ENCODE measurements around the gene KAZN. TPM values are rescaled to one million over a fixed set of nuclear protein-coding genes. Genes with fewer than 3 reads are reported as not detected.

Gene KAZN
- total RNA-seq, 1 donor from 2014 or later = 2.8 TPM

DNA sequence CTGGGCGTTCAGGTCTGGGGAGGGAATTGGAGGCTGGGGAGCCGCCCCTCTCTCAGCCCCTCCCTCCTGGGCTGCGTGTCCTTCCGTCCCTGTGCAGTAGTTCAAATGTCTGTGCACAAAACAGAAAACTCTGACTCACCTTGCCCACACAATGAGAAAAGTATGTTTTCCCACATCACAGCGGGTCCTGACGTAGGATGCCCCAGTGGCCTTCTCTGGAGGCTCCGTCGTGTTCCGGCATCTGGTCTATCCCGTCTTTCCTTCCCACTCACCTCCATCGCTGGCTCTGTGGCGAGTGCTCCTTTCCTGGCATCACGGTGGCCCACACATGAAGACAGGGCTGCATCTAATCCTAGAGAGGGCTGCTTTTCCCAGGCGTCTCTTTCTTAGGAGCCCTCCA is 224.0 kb downstream of the KAZN start:
- no peak for DNase-seq (ENCODE audit: low read depth)
- TF ChIP-seq, protein P1, sequence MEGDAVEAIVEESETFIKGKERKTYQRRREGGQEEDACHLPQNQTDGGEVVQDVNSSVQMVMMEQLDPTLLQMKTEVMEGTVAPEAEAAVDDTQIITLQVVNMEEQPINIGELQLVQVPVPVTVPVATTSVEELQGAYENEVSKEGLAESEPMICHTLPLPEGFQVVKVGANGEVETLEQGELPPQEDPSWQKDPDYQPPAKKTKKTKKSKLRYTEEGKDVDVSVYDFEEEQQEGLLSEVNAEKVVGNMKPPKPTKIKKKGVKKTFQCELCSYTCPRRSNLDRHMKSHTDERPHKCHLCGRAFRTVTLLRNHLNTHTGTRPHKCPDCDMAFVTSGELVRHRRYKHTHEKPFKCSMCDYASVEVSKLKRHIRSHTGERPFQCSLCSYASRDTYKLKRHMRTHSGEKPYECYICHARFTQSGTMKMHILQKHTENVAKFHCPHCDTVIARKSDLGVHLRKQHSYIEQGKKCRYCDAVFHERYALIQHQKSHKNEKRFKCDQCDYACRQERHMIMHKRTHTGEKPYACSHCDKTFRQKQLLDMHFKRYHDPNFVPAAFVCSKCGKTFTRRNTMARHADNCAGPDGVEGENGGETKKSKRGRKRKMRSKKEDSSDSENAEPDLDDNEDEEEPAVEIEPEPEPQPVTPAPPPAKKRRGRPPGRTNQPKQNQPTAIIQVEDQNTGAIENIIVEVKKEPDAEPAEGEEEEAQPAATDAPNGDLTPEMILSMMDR (IDR thresholded peaks at IDR 0.05; ENCODE audit: insufficient read depth, low read length, poor library complexity, severe bottlenecking) = no peak
- Histone ChIP-seq H3K27me3 (ENCODE audit: control insufficient read depth, insufficient read depth, low read length) (no peaks in the 10 kb centered on the region), H3K36me3 (ENCODE audit: control insufficient read depth, insufficient read depth, low read length) (no peaks in the 10 kb centered on the region), H3K4me3 (ENCODE audit: low read depth, low read length) (no peak overlapping the region)

DNA sequence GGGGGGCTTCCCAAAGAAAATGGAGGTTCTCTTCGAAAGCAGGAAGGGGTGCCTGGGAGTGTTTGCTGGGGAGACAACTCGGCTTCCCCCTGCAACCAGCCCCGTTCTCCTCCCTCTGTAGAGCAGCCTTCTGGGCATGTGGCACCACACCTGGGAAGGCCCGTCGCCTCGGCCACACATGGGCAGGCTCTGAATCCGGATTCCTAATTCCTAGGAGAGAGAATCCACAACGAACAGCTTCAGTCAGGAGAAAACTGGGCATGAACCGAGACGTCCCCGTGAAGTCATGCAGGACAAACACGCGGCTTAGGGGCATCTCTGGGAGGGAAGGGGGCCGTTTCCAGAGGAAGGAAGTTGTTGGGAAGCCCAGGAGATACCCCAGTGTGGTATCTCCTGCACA is 224.5 kb downstream of the KAZN start:
- Histone ChIP-seq H3K4me3 (ENCODE audit: low read depth, low read length) (no peak overlapping the region), H3K36me3 (ENCODE audit: control insufficient read depth, insufficient read depth, low read length) (no peaks in the 10 kb centered on the region), H3K27me3 (ENCODE audit: control insufficient read depth, insufficient read depth, low read length) (no peaks in the 10 kb centered on the region)
- DNase-seq (ENCODE audit: low read depth) = no peak
- TF ChIP-seq, protein P1 (IDR thresholded peaks at IDR 0.05; ENCODE audit: insufficient read depth, low read length, poor library complexity, severe bottlenecking) = no peak

DNA sequence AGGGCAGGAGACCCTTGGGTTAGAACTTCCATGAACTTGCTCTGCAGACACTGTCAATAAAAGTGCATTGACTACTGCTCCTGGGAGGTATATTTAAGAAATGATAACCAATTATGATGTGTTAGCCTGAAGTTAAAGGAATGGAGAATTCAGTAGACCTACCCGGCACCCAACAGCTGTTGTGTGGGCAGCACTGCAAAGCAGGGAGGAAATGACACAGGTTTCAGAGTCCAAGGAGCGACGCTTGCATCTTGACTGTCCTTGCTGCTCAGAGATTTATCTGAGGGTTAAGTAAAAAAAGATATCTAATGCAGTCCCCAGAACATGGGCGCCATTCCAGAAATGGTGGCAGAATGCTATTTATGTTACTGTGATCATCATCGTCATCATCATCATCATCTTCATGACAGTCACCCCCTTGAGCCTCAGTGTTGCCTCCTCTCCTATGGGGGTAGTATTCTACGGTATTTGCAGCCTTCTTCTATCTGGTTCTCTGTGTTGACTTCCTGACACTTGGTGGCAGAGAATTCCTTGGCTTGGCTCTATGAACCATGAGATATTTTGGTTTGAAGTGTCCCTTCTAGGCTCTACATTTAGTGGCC is 225.9 kb downstream of the KAZN start:
- Histone ChIP-seq H3K4me3 (ENCODE audit: low read depth, low read length) (no peak overlapping the region), H3K36me3 (ENCODE audit: control insufficient read depth, insufficient read depth, low read length) (no peaks in the 10 kb centered on the region), H3K27me3 (ENCODE audit: control insufficient read depth, insufficient read depth, low read length) (no peaks in the 10 kb centered on the region)
- TF ChIP-seq, protein P1 (IDR thresholded peaks at IDR 0.05; ENCODE audit: insufficient read depth, low read length, poor library complexity, severe bottlenecking) = no peak
- no peak for DNase-seq (ENCODE audit: low read depth)

DNA sequence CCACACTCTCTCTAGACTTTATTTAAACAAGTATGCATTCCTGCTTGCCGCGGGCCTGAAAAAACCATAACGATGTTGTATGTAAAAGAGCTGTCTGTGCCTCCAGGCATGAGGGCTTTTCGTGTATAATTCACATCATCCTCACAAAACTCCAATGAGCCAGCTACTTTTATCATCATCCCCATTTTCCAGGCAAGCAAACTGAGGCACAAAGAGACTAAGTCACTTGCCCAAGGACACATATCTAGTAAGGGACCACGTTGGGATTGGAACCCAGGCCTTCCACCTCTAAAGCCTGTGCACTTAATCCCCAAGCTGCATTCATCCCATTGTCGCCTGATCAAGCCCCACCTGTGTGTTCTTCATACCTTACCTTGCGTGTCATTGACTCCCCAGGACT is 226.9 kb downstream of the KAZN start:
- no peak for DNase-seq (ENCODE audit: low read depth)
- no peaks in the 10 kb centered on the region for H3K36me3 ChIP-seq (ENCODE audit: control insufficient read depth, insufficient read depth, low read length)
- H3K4me3 ChIP-seq (ENCODE audit: low read depth, low read length) = no peak overlapping the region
- TF ChIP-seq, protein P1 (IDR thresholded peaks at IDR 0.05; ENCODE audit: insufficient read depth, low read length, poor library complexity, severe bottlenecking) = no peak
- no peaks in the 10 kb centered on the region for H3K27me3 ChIP-seq (ENCODE audit: control insufficient read depth, insufficient read depth, low read length)

DNA sequence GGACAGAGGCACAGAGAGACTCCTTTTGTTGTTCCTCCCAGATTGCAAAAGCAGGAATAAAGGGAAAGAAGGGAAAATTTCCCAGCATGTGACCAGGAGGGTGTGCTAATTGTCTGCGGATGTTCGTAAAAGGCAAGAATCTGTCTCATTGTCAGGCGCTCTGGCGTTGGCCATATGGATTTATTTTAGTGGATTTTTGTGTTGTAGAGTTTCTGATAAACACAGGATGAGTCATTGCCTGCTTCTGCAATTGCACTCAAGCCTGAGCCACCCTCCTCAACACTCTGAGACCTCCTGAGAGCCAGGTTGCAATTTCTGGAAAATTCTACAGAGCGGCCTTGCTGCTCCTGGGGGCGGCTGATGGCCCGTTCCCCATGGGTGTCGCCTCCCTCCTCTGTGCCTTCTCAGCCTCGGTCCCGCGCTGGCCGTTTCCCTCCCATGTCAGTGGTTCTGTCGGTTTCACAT is 227.7 kb downstream of the KAZN start:
- no peak overlapping the region for H3K4me3 ChIP-seq (ENCODE audit: low read depth, low read length)
- TF ChIP-seq, protein P1 (IDR thresholded peaks at IDR 0.05; ENCODE audit: insufficient read depth, low read length, poor library complexity, severe bottlenecking) = no peak
- H3K36me3 ChIP-seq (ENCODE audit: control insufficient read depth, insufficient read depth, low read length) = no peaks in the 10 kb centered on the region
- no peaks in the 10 kb centered on the region for H3K27me3 ChIP-seq (ENCODE audit: control insufficient read depth, insufficient read depth, low read length)
- DNase-seq (ENCODE audit: low read depth) = no peak

DNA sequence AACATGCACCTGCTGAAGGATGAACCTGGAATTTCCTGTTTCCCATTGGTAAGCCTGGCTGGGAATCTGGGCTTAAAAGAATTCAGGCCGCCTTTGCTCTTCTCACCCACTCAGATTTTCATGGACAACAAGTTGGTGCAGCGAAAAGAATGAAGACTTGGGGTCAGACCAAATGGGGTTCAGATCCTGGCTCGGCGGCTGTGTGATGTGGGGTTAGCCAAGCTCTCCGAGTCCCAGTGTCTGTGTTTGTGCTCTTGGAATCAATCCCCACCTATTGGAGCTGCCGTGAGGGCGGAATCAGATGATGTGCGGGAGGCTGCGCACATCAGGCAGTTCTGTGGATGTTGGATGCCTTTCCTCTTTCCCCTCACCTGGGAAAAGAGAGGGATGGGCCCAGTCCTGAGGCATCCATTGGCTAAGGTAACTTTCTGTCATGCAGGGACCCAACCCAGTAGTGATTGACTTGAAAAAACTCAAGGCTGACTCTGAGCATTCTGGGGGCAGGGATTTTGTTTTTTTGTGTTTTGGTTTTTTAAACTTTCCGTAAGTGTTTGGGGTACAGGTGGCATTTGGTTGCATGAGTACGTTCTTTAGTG is 228.3 kb downstream of the KAZN start:
- Histone ChIP-seq H3K36me3 (ENCODE audit: control insufficient read depth, insufficient read depth, low read length) (no peaks in the 10 kb centered on the region), H3K4me3 (ENCODE audit: low read depth, low read length) (no peak overlapping the region), H3K27me3 (ENCODE audit: control insufficient read depth, insufficient read depth, low read length) (no peaks in the 10 kb centered on the region)
- DNase-seq (ENCODE audit: low read depth) = no peak
- TF ChIP-seq, protein P1 (IDR thresholded peaks at IDR 0.05; ENCODE audit: insufficient read depth, low read length, poor library complexity, severe bottlenecking) = no peak

All from kidney epithelial cell (primary cell).